ENCODE results near the gene TRPM2. TPM values are rescaled to one million over a fixed set of nuclear protein-coding genes. Genes with fewer than 3 reads are reported as not detected.

The TRPM2 gene
- total RNA-seq, 1 donor from 2014 or later: 2.8 TPM

GRCh38 chr21:44484498-44485253 is 131.3 kb downstream of the TRPM2 start:
- H3K36me3 ChIP-seq (ENCODE audit: control insufficient read depth, insufficient read depth, low read length): no peaks in the 10 kb centered on the region
- TF ChIP-seq, protein P1, sequence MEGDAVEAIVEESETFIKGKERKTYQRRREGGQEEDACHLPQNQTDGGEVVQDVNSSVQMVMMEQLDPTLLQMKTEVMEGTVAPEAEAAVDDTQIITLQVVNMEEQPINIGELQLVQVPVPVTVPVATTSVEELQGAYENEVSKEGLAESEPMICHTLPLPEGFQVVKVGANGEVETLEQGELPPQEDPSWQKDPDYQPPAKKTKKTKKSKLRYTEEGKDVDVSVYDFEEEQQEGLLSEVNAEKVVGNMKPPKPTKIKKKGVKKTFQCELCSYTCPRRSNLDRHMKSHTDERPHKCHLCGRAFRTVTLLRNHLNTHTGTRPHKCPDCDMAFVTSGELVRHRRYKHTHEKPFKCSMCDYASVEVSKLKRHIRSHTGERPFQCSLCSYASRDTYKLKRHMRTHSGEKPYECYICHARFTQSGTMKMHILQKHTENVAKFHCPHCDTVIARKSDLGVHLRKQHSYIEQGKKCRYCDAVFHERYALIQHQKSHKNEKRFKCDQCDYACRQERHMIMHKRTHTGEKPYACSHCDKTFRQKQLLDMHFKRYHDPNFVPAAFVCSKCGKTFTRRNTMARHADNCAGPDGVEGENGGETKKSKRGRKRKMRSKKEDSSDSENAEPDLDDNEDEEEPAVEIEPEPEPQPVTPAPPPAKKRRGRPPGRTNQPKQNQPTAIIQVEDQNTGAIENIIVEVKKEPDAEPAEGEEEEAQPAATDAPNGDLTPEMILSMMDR (IDR thresholded peaks at IDR 0.05; ENCODE audit: insufficient read depth, low read length, poor library complexity, severe bottlenecking): no peak
- H3K4me3 ChIP-seq (ENCODE audit: low read depth, low read length): no peak overlapping the region
- DNase-seq (ENCODE audit: low read depth): no peak
- no peaks in the 10 kb centered on the region for H3K27me3 ChIP-seq (ENCODE audit: control insufficient read depth, insufficient read depth, low read length)

GRCh38 chr21:44485254-44485793 is 131.9 kb downstream of the TRPM2 start:
- H3K4me3 ChIP-seq (ENCODE audit: low read depth, low read length): no peak overlapping the region
- TF ChIP-seq, protein P1 (IDR thresholded peaks at IDR 0.05; ENCODE audit: insufficient read depth, low read length, poor library complexity, severe bottlenecking): no peak
- H3K36me3 ChIP-seq (ENCODE audit: control insufficient read depth, insufficient read depth, low read length): no peaks in the 10 kb centered on the region
- DNase-seq (ENCODE audit: low read depth): no peak
- H3K27me3 ChIP-seq (ENCODE audit: control insufficient read depth, insufficient read depth, low read length): no peaks in the 10 kb centered on the region

- no peak overlapping the region for H3K4me3 ChIP-seq (ENCODE audit: low read depth, low read length)
Measured at GRCh38 chr21:44485796-44486195, 132.4 kb downstream of the TRPM2 start.

DNA sequence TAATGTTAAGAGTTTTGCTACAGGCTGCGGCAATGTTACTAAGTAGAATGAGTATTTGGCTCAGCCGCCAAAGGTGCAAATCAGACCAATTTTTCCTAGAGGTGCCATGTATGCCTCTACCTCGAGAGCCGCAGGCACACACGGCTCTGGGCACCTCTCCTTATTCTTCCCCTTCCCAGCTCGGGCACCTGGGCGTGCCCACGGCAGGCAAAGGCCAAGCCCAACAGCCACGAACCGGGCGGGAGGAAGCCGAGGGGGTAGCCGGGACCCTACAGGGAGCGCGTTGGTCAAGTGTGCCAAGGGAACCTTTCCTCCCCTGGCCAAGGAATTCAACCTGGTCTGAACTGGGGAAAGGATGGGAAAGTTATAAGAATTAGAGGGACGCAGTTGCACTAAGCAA is 132.9 kb downstream of the TRPM2 start:
- Histone ChIP-seq H3K27me3 (ENCODE audit: control insufficient read depth, insufficient read depth, low read length) (no peaks in the 10 kb centered on the region), H3K36me3 (ENCODE audit: control insufficient read depth, insufficient read depth, low read length) (no peaks in the 10 kb centered on the region), H3K4me3 (ENCODE audit: low read depth, low read length) (no peak overlapping the region)
- DNase-seq (ENCODE audit: low read depth): no peak
- TF ChIP-seq, protein P1 (IDR thresholded peaks at IDR 0.05; ENCODE audit: insufficient read depth, low read length, poor library complexity, severe bottlenecking): no peak

More at GRCh38 chr21:44485796-44486195, 132.4 kb downstream of the TRPM2 start:
- TF ChIP-seq, protein P1 (IDR thresholded peaks at IDR 0.05; ENCODE audit: insufficient read depth, low read length, poor library complexity, severe bottlenecking): no peak
- H3K27me3 ChIP-seq (ENCODE audit: control insufficient read depth, insufficient read depth, low read length): no peaks in the 10 kb centered on the region
- no peaks in the 10 kb centered on the region for H3K36me3 ChIP-seq (ENCODE audit: control insufficient read depth, insufficient read depth, low read length)
- no peak for DNase-seq (ENCODE audit: low read depth)

GRCh38 chr21:44487831-44488230 is 134.4 kb downstream of the TRPM2 start:
- H3K27me3 ChIP-seq (ENCODE audit: control insufficient read depth, insufficient read depth, low read length): no peaks in the 10 kb centered on the region
- TF ChIP-seq, protein P1 (IDR thresholded peaks at IDR 0.05; ENCODE audit: insufficient read depth, low read length, poor library complexity, severe bottlenecking): peak; percentile 41
- no peak for DNase-seq (ENCODE audit: low read depth)
- no peak overlapping the region for H3K4me3 ChIP-seq (ENCODE audit: low read depth, low read length)
- no peaks in the 10 kb centered on the region for H3K36me3 ChIP-seq (ENCODE audit: control insufficient read depth, insufficient read depth, low read length)

All from kidney epithelial cell (primary cell).